IMR-90 (cell line): ENCODE data around the gene JPT1. TPM values are rescaled to one million over a fixed set of nuclear protein-coding genes. Genes with fewer than 3 reads are reported as not detected.

Experiments used
- ATAC-seq: fragments of 200-7000 bp; cut with Tn5 transposase; 2 replicates; pipeline ENCODE4 v1.9.1; 2020; ENCODE audit warnings: low read depth, mild to moderate bottlenecking, moderate library complexity
- BruUV-seq: library from RNA; stranded (reverse); fragments of 400-500 nt; replicated peaks from 2 replicates; lab custom pipeline; 2021; lab: Mats Ljungman, UMichigan
- CTCF ChIA-PET: fragments of 300-600 bp; formaldehyde crosslinking; extraction: SDS; loops from one replicate; lab custom pipeline; 2021; ENCODE audit warnings: antibody characterized with exemption; lab: Yijun Ruan, JAX
- POLR2A ChIA-PET: fragments of 300-600 bp; sonication (Branson Sonifier 250); formaldehyde crosslinking; loops from one replicate; lab custom pipeline; 2022; ENCODE audit warnings: antibody characterized with exemption; ENCODE audit not compliant: unreplicated experiment; lab: Charles Lee
- DNase-seq: peaks from one replicate; pipeline ENCODE4 v3.0.0; 2013
- H2AFZ ChIP-seq: replicated peaks from 2 replicates; pipeline ENCODE3; 2013; ENCODE audit warnings: low read length, mild to moderate bottlenecking; ENCODE audit not compliant: poor library complexity
- H2AK5ac ChIP-seq: 2 replicates; pipeline ENCODE4 v1.6.1; 2013; ENCODE audit warnings: low read depth, low read length, inconsistent platforms
- H2AK9ac ChIP-seq: replicated peaks from 2 replicates; pipeline ENCODE3; 2013; ENCODE audit warnings: mild to moderate bottlenecking, low read depth, low read length, moderate library complexity; ENCODE audit not compliant: poor library complexity
- H2BK120ac ChIP-seq: 2 replicates; pipeline ENCODE4 v1.6.1; 2013; ENCODE audit warnings: low read depth, low read length, inconsistent platforms
- H2BK15ac ChIP-seq: 3 replicates; pipeline ENCODE4 v1.6.1; 2013; ENCODE audit warnings: low read depth, low read length, inconsistent platforms
- H2BK20ac ChIP-seq: 2 replicates; pipeline ENCODE4 v1.6.1; 2013; ENCODE audit warnings: low read depth, mild to moderate bottlenecking, inconsistent platforms, low read length, moderate library complexity
- H2BK5ac ChIP-seq: 2 replicates; pipeline ENCODE4 v1.6.1; 2013; ENCODE audit warnings: mild to moderate bottlenecking, low read depth, low read length, inconsistent platforms; ENCODE audit not compliant: poor library complexity, severe bottlenecking
- H3K14ac ChIP-seq: replicated peaks from 2 replicates; pipeline ENCODE4 v1.6.1; 2013; ENCODE audit warnings: low read depth, low read length, inconsistent platforms
- H3K18ac ChIP-seq: 2 replicates; pipeline ENCODE4 v1.6.1; 2013; ENCODE audit warnings: low read depth, low read length, control low read depth
- H3K23ac ChIP-seq: 2 replicates; pipeline ENCODE4 v1.6.1; 2013; ENCODE audit warnings: low read depth, low read length, inconsistent platforms
- H3K27ac ChIP-seq: 2 replicates; pipeline ENCODE4 v1.5.1; 2013; ENCODE audit warnings: mild to moderate bottlenecking, control low read depth, low read length; ENCODE audit not compliant: insufficient read depth
- H3K27me3 ChIP-seq: 2 replicates; pipeline ENCODE4 v1.6.1; 2013; ENCODE audit warnings: low read length; ENCODE audit not compliant: control insufficient read depth, insufficient read depth
- H3K36me3 ChIP-seq: 2 replicates; pipeline ENCODE4 v1.6.1; 2013; ENCODE audit warnings: low read length, mixed read lengths; ENCODE audit not compliant: control insufficient read depth, insufficient read depth
- H3K4ac ChIP-seq: 2 replicates; pipeline ENCODE4 v1.6.1; 2013; ENCODE audit warnings: low read depth, low read length, inconsistent platforms
- H3K4me1 ChIP-seq: 2 replicates; pipeline ENCODE4 v1.6.1; 2013; ENCODE audit warnings: low read length, mixed read lengths; ENCODE audit not compliant: control insufficient read depth, insufficient read depth
- H3K4me2 ChIP-seq: 2 replicates; pipeline ENCODE4 v1.6.1; 2013; ENCODE audit warnings: low read depth, mild to moderate bottlenecking, control low read depth, low read length, moderate library complexity
- H3K4me3 ChIP-seq: 2 replicates; pipeline ENCODE4 v1.5.1; 2013; ENCODE audit warnings: low read depth, mild to moderate bottlenecking, control low read depth, low read length, moderate library complexity; ENCODE audit not compliant: insufficient read depth
- H3K56ac ChIP-seq: 2 replicates; pipeline ENCODE4 v1.6.1; 2013; ENCODE audit warnings: low read length, inconsistent platforms; ENCODE audit not compliant: insufficient read depth; ENCODE audit errors: extremely low read depth
- H3K79me1 ChIP-seq, 2 experiments: 2 replicates each; pipeline ENCODE4 v1.6.1; 2013; ENCODE audit warnings: low read length in 2 of 2, inconsistent platforms in 1 of 2, low read depth in 1 of 2
- H3K9ac ChIP-seq: 2 replicates; pipeline ENCODE4 v1.6.1; 2013; ENCODE audit warnings: low read depth, low read length, control low read depth
- H3K9me1 ChIP-seq: 2 replicates; pipeline ENCODE4 v1.6.1; 2013; ENCODE audit warnings: low read length, inconsistent platforms; ENCODE audit not compliant: insufficient read depth
- H3K9me3 ChIP-seq: 2 replicates; pipeline ENCODE4 v1.6.1; 2013; ENCODE audit warnings: low read length; ENCODE audit not compliant: control insufficient read depth, insufficient read depth
- H4K20me1 ChIP-seq: 2 replicates; pipeline ENCODE4 v1.6.1; 2013; ENCODE audit warnings: low read length, inconsistent platforms; ENCODE audit not compliant: insufficient read depth
- H4K5ac ChIP-seq: 2 replicates; pipeline ENCODE4 v1.6.1; 2013; ENCODE audit warnings: mild to moderate bottlenecking, low read depth, low read length, control low read depth
- H4K8ac ChIP-seq, 2 experiments: 2 replicates each; pipeline ENCODE4 v1.6.1; 2013; ENCODE audit warnings: low read depth in 2 of 2, low read length in 2 of 2, control low read depth in 1 of 2, inconsistent platforms in 1 of 2
- H4K91ac ChIP-seq: 2 replicates; pipeline ENCODE4 v1.6.1; 2013; ENCODE audit warnings: low read depth, low read length, inconsistent platforms; ENCODE audit not compliant: insufficient read depth
- FOS ChIP-seq: fragments of 150-350 bp; IDR thresholded peaks from 2 replicates; pipeline ENCODE4 v1.6.1; 2016; ENCODE audit warnings: low read depth, low read length
- MAZ ChIP-seq: IDR thresholded peaks from 2 replicates; pipeline ENCODE4 v1.6.1; 2012; ENCODE audit warnings: low read depth, mild to moderate bottlenecking, low read length, improper control_type of control experiment, moderate library complexity, borderline replicate concordance
- POLR2A ChIP-seq: IDR thresholded peaks from 2 replicates; pipeline ENCODE4 v1.6.1; 2012; ENCODE audit warnings: mild to moderate bottlenecking, low read depth, low read length
- RCOR1 ChIP-seq: IDR thresholded peaks from 2 replicates; pipeline ENCODE4 v1.6.1; 2012; ENCODE audit warnings: mild to moderate bottlenecking, low read length, improper control_type of control experiment; ENCODE audit not compliant: insufficient replicate concordance
- WGBS, 2 experiments: methylation state at CpG; one replicate each; pipeline versions ENCODE4 v1.1.5 to v1.1.7; 2013; ENCODE audit warnings: missing lambda C conversion rate in 2 of 2; ENCODE audit not compliant: insufficient read length in 1 of 2; ENCODE audit errors: extremely low coverage in 2 of 2; 5-methylcytosine and 5-hydroxymethylcytosine counted together
- dilution Hi-C: fragments of 300-500 bp; cut with HindIII; formaldehyde crosslinking; loops from one replicate; pipeline ENCODE4 v1.14.3; 2018; ENCODE audit warnings: low sequenced_read_pairs; ENCODE audit not compliant: unreplicated experiment
- in situ Hi-C: fragments of 300-500 bp; cut with MboI; formaldehyde crosslinking; loops from 3 replicates; pipeline ENCODE4 v1.14.3; 2019; ENCODE audit warnings: low sequenced_read_pairs, inconsistent platforms, mixed read lengths
- intact Hi-C: fragments of 100-400 bp; cut with micrococcal nuclease; formaldehyde crosslinking; loops from 2 replicates; pipeline ENCODE4 v1.10.0; 2022
- polyA plus RNA-seq, 3 experiments: library from polyadenylated mRNA; depleted of rRNA; stranded (reverse); fragments of >200 nt; gene quantifications; 2 replicates each; pipeline ENCODE4 v1.2.3, GENCODE V29; 2012; ENCODE audit warnings: low replicate concordance in 1 of 3
- total RNA-seq: library from RNA; depleted of rRNA; stranded (reverse); fragments of >200 nt; gene quantifications from 2 replicates; pipeline ENCODE4 v1.2.3, GENCODE V29; 2012
- TF ChIP-seq, protein P1 (sequence below): conservative IDR thresholded peaks from 2 replicates; pipeline ENCODE4 v1.5.1; 2012; ENCODE audit warnings: mild to moderate bottlenecking, low read depth, low read length, improper control_type of control experiment
- TF ChIP-seq, protein P2 (sequence below): fragments of 150-350 bp; IDR thresholded peaks from 2 replicates; pipeline ENCODE4 v1.6.1; 2016; ENCODE audit warnings: low read depth, mild to moderate bottlenecking, low read length, moderate library complexity, borderline replicate concordance

Gene JPT1
- total and polyA plus RNA-seq, 2 of the 4 experiments (the other 2 are of a cell fraction), result 118 to 272 TPM

DNA sequence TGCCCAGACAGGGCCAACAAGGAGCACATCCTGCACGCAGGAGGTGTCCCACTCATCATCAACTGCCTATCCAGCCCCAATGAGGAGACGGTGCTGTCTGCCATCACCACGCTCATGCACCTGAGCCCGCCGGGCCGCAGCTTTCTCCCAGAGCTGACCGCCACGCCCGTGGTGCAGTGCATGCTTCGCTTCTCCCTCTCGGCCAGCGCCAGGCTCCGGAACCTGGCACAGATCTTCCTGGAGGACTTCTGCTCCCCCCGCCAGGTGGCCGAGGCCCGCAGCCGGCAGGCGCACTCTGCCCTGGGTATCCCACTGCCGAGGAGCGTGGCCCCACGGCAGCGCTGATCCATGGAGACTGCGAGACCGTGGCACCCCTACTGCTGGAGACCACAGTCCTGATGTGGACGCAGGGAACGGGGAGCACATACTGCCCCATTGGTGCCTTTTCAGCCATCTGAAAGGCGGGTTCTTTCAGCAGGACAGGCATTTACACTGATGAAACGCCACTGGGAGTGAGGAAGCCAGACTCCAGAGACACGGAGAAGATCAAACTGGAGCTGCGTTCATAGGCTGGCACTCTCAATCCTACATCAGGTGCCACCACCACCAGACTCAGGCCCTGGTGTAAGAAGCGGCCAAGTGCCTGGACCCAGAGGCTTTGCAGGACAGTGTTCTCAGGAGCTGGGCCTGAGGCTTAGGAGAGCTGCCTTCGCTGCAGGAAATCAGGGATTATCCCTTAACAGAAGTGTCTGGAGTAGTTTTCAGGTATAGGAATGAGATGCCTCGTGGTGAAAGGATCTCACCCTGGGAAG is 25.4 kb downstream of the JPT1 start:
- ATAC-seq (no peak), DNase-seq (no peak)
- Histone ChIP-seq H2BK5ac (no peak overlapping the region), H3K9ac (no peak overlapping the region), H3K4me2 (no peak overlapping the region), H3K36me3 (peaks cover 15% of the 10 kb centered on the region), H2AK9ac (peak overlapping the region; percentile 44), H3K4ac (no peak overlapping the region), H2AFZ (no peak overlapping the region), H3K27ac (no peak overlapping the region), H3K79me1 (peaks cover 11 to 69% of the 10 kb centered on the region in 2 experiments), H3K18ac (no peak overlapping the region), H3K9me1 (peaks cover 27% of the 10 kb centered on the region), H3K56ac (no peak overlapping the region), H4K20me1 (peaks cover 12% of the 10 kb centered on the region), H2BK15ac (no peak overlapping the region), H4K5ac (no peak overlapping the region), H4K8ac (no peak overlapping the region), H3K4me1 (peaks cover 2% of the 10 kb centered on the region; the same call in 1 of the 2 replicates), H2BK20ac (no peak overlapping the region), H4K91ac (no peak overlapping the region), H3K23ac (no peak overlapping the region), H3K14ac (no peak overlapping the region), H2BK120ac (no peak overlapping the region), H3K9me3 (no peaks in the 10 kb centered on the region), H3K27me3 (no peaks in the 10 kb centered on the region), H3K4me3 (no peak overlapping the region), H2AK5ac (no peak overlapping the region)
- TF ChIP-seq, protein P1, sequence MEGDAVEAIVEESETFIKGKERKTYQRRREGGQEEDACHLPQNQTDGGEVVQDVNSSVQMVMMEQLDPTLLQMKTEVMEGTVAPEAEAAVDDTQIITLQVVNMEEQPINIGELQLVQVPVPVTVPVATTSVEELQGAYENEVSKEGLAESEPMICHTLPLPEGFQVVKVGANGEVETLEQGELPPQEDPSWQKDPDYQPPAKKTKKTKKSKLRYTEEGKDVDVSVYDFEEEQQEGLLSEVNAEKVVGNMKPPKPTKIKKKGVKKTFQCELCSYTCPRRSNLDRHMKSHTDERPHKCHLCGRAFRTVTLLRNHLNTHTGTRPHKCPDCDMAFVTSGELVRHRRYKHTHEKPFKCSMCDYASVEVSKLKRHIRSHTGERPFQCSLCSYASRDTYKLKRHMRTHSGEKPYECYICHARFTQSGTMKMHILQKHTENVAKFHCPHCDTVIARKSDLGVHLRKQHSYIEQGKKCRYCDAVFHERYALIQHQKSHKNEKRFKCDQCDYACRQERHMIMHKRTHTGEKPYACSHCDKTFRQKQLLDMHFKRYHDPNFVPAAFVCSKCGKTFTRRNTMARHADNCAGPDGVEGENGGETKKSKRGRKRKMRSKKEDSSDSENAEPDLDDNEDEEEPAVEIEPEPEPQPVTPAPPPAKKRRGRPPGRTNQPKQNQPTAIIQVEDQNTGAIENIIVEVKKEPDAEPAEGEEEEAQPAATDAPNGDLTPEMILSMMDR, result no peak
- TF ChIP-seq, protein P2, sequence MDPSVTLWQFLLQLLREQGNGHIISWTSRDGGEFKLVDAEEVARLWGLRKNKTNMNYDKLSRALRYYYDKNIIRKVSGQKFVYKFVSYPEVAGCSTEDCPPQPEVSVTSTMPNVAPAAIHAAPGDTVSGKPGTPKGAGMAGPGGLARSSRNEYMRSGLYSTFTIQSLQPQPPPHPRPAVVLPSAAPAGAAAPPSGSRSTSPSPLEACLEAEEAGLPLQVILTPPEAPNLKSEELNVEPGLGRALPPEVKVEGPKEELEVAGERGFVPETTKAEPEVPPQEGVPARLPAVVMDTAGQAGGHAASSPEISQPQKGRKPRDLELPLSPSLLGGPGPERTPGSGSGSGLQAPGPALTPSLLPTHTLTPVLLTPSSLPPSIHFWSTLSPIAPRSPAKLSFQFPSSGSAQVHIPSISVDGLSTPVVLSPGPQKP, result no peak
- TF ChIP-seq RCOR1, result no peak
- no peak for TF ChIP-seq POLR2A
- no peak for TF ChIP-seq MAZ
- no peak for TF ChIP-seq FOS
- in situ Hi-C loops, result no loop called here
- BruUV-seq, result no TSS peak
- WGBS, 2 experiments, result 94% methylated on average over 14 of the region's 33 CpGs; no CpG with 5 or more reads in 1 of the 2 experiments
- intact Hi-C loops, result no loop called here
- dilution Hi-C loops, result no loop called here
- ChIA-PET CTCF (interaction anchor here (0.9 to 1.1 kb wide), 2 partner anchors 13 to 69 kb away, joined by 3 to 11 read pairs; no protein-coding TSS in a partner anchor), POLR2A (no interaction called here)
